GM13977 (cell line): ENCODE data around the gene UBE2R2.
A peak's percentile ranks its signal among the peaks of the same experiment; 100 is the strongest.

Source experiments
- DNase-seq: peaks from one replicate; pipeline ENCODE4 v3.0.0; 2012; ENCODE audit warnings: low spot score
- CTCF ChIP-seq: IDR thresholded peaks from 2 replicates; pipeline ENCODE4 v1.5.1; 2012; ENCODE audit warnings: mild to moderate bottlenecking, control low read depth; ENCODE audit not compliant: insufficient read depth; ENCODE audit errors: extremely low read depth, missing control alignments
- in situ Hi-C: fragments of 300-500 bp; cut with MboI; formaldehyde crosslinking; loops from one replicate; pipeline ENCODE4 v1.12.0; 2022; ENCODE audit warnings: low sequenced_read_pairs, low pct_unique_long_range_greater_than_20kb, mixed read lengths, inconsistent platforms; ENCODE audit not compliant: unreplicated experiment

UBE2R2 gene

GRCh38 chr9:33913541-33913940, 96.6 kb downstream of the UBE2R2 start:
- TF ChIP-seq CTCF: no peak
- in situ Hi-C loops: no loop called here
- DNase-seq: no peak

- DNase-seq: no peak
- no peak for TF ChIP-seq CTCF
- in situ Hi-C loops: no loop called here
Observed at GRCh38 chr9:33914887-33915628, 98.1 kb downstream of the UBE2R2 start.

- DNase-seq: no peak
- in situ Hi-C loops: no loop called here
- no peak for TF ChIP-seq CTCF
Observed at GRCh38 chr9:33917036-33917435, 100.1 kb downstream of the UBE2R2 start.

DNA sequence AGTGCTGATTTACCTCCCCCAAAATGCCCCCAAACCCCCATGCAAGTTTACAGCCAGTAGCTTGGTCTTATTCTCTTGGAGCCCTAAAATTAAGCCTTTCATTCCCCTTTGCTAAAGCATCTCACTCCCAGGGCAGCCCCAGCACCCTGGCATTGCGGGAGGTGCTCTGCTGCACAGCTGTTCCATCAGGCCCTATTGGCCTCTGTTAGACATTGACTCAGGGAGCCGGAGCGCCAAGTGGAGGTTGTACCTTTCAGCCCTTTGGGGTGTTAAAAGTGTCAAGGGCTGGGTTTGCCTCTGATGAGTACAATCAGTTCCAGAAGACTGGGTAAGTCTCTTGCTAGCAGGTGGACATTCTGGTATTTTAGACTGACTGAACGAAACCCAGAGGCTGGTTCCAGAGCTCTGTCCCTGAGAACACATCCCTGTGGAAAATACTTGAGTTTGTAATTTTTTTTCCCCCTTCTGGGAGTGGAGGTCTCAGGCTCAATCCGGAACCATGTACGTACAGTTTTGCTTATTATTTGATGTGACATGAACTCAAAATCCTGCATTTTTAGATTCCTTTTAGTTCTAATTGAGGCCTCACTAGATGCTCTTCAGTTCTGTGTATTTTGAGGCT, 102.4 kb downstream of the UBE2R2 start:
- no peak for TF ChIP-seq CTCF
- DNase-seq: no peak
- in situ Hi-C loops: no loop called here

DNA sequence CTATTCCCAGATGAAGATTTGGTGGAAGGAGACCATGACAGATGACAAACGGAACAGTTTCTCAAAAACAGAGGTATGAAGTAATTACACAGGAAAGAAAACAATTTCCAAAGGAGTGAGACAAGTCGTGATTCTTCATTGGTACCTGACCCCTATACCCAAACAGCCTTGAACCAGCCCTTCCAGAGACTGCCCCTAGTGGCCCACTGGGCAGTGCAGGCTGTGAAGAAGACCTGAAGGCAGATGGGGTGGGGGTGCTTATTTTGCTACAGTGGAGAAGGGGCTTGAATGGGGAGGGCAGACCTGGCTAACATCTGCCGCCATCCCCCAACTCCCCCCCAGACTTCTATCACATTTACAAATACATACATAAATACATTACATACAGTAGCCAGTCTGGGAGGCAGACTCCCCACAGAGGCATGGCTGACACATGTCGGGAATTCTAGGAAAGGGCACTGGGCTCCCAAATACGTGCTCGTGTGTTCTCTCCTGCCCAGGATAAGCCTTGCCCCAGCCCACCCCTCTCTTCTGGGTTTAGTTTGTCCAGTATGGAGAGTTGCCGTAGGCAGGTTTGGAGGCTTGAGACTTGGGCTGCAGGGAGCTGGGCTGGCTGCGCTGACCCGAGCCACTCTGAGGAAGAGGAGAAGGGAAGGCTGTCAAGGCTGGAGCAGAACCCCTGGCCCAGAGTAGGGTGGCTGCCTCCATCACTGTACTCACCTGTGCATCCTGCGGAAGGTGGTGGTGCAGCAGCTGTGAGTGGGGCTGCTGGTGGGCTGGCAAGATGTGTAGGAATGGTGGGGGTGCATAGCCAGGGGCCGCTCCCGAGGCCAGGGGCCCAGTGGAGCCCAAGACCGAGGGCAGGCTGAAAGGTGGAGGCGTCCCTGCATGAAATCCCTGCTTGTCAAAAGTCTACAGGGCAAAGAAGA, 105.3 kb downstream of the UBE2R2 start:
- DNase-seq: no peak
- in situ Hi-C loops: no loop called here
- TF ChIP-seq CTCF: peak; percentile 71

DNA sequence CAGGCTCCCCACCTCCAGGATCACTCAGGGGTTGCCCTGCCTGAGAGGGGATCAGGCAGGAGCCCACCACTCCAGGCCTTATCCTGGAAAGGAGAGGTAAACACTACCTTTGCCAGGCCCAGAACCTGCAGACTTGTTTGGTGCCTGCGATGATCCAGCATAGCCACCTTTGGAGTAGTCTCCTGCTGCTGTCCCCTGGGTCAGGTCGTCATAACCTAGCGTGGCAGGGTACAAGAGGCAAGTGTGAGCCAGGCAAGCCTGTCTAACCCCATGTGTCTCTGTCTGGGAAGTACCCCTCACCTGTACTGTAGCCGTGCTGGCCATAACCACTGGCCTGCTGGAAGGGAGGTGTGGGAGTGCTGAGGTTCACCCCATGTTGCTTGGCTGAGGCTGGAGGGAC, 106.1 kb downstream of the UBE2R2 start:
- no peak for TF ChIP-seq CTCF
- in situ Hi-C loops: no loop called here
- no peak for DNase-seq
